Measurements from ENCODE around the gene CCDC89. TPM values are rescaled to one million over a fixed set of nuclear protein-coding genes. Genes with fewer than 3 reads are reported as not detected.

CCDC89 gene
- total RNA-seq, 3 donors from 2014 or later = 1.6 to 2.6 (median 2.6) TPM

GRCh38 chr11:85723088-85723487 is 37.1 kb upstream of the CCDC89 start:
- peak in 1 of 3 donors; percentile 21 for TF ChIP-seq POLR2AphosphoS5 (IDR thresholded peaks at IDR 0.05)
- TF ChIP-seq, protein P1, sequence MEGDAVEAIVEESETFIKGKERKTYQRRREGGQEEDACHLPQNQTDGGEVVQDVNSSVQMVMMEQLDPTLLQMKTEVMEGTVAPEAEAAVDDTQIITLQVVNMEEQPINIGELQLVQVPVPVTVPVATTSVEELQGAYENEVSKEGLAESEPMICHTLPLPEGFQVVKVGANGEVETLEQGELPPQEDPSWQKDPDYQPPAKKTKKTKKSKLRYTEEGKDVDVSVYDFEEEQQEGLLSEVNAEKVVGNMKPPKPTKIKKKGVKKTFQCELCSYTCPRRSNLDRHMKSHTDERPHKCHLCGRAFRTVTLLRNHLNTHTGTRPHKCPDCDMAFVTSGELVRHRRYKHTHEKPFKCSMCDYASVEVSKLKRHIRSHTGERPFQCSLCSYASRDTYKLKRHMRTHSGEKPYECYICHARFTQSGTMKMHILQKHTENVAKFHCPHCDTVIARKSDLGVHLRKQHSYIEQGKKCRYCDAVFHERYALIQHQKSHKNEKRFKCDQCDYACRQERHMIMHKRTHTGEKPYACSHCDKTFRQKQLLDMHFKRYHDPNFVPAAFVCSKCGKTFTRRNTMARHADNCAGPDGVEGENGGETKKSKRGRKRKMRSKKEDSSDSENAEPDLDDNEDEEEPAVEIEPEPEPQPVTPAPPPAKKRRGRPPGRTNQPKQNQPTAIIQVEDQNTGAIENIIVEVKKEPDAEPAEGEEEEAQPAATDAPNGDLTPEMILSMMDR (IDR thresholded peaks at IDR 0.05) = no peak
- no peak for TF ChIP-seq POLR2A (IDR thresholded peaks at IDR 0.05)
- no peaks in the 10 kb centered on the region for H3K4me1 ChIP-seq
- peak overlapping the region; percentile 50 to 55 for H3K27ac ChIP-seq
- H3K27me3 ChIP-seq = no peaks in the 10 kb centered on the region
- intact Hi-C loops (cut with DNase I; ENCODE audit: low total_unique reads) = no loop called here
- DNase-seq (ENCODE audit: low spot score in 2 of 2) = peak; percentile 51 to 72
- H3K4me3 ChIP-seq = peak overlapping the region in 1 of 3 donors; percentile 5
- no peaks in the 10 kb centered on the region for H3K36me3 ChIP-seq
- H3K9me3 ChIP-seq = no peaks in the 10 kb centered on the region

DNA sequence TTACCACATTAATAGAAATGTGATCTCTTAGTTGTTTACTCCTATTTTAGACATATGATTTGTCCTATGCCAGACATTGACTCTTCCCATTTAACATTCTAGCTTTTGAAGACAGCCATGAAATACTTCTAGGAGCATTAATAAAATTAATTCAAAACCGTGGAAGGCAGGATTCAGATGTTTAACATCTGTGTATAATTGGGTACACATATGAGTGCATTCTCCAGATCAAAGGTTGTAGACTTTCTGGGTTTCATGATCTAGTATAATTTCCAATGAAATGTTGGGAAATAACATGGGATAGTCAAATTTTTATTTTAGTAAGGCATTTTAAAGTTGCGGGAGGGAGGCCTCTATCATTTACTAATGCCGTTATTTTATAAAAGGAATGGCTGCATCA is 35.2 kb upstream of the CCDC89 start:
- DNase-seq (ENCODE audit: low spot score in 2 of 2) = no peak
- no peak overlapping the region for H3K27ac ChIP-seq
- no peaks in the 10 kb centered on the region for H3K4me1 ChIP-seq
- TF ChIP-seq POLR2A (IDR thresholded peaks at IDR 0.05) (no peak), POLR2AphosphoS5 (IDR thresholded peaks at IDR 0.05) (no peak)
- TF ChIP-seq, protein P1 (IDR thresholded peaks at IDR 0.05) = no peak
- H3K36me3 ChIP-seq = no peaks in the 10 kb centered on the region
- H3K27me3 ChIP-seq = no peaks in the 10 kb centered on the region
- H3K9me3 ChIP-seq = no peaks in the 10 kb centered on the region
- intact Hi-C loops (cut with DNase I; ENCODE audit: low total_unique reads) = no loop called here
- no peak overlapping the region for H3K4me3 ChIP-seq

DNA sequence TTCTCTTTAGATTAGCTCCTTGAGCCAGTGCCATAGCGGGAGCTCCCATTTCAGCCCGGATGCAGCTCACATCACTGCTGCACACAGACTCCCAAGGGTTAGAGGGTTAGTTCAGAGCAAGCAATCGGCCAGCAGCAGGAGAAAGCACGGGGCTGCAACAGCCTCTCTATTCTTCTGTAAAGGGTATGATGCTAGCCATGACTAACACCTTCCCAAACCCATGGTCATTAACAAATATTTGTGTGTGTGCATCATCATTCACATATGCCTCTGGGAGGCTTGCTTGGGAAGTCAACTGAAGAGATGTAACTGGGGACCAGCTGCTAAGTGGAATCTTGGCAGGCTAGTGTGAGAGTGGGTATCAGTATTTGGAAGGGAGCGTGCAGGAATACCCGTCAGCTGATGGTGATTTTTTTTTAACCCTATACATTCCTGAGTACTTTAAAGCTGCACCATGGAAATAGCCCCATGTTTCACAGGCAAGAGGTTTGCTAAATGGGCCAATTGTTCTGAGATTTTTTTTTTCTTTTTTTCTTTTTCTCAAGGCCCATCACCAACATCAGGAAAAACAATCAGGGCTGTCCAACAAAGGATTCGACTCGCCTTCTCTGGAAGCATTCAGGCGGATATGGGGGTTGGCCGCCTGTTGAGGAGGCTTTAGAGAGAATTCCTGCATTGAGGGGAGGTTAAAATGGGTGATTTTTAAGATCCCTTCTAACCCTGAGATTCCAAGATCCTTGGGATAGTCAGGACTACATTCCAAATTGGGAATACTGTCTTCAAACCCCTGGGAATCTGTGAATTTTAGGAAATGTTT is 33.2 kb upstream of the CCDC89 start:
- Histone ChIP-seq H3K4me1 (no peaks in the 10 kb centered on the region), H3K9me3 (no peaks in the 10 kb centered on the region), H3K4me3 (peak overlapping the region; percentile 9 to 46 (median 12)), H3K27me3 (no peaks in the 10 kb centered on the region), H3K27ac (peak overlapping the region in 1 of 2 donors; percentile 70), H3K36me3 (no peaks in the 10 kb centered on the region)
- TF ChIP-seq POLR2AphosphoS5 (IDR thresholded peaks at IDR 0.05) = peak in 1 of 3 donors; percentile 42
- TF ChIP-seq, protein P1 (IDR thresholded peaks at IDR 0.05) = no peak
- no peak for DNase-seq (ENCODE audit: low spot score in 2 of 2)
- intact Hi-C loops (cut with DNase I; ENCODE audit: low total_unique reads) = no loop called here

- Histone ChIP-seq H3K4me1 (no peaks in the 10 kb centered on the region), H3K27me3 (no peaks in the 10 kb centered on the region), H3K36me3 (no peaks in the 10 kb centered on the region), H3K27ac (peak overlapping the region in 1 of 2 donors; percentile 70), H3K4me3 (peak overlapping the region; percentile 9 to 46 (median 12)), H3K9me3 (no peaks in the 10 kb centered on the region)
- TF ChIP-seq, protein P1 (IDR thresholded peaks at IDR 0.05) = no peak
- TF ChIP-seq POLR2AphosphoS5 (IDR thresholded peaks at IDR 0.05) = no peak
- no peak for TF ChIP-seq POLR2A (IDR thresholded peaks at IDR 0.05)
- DNase-seq (ENCODE audit: low spot score in 2 of 2) = no peak
- intact Hi-C loops (cut with DNase I; ENCODE audit: low total_unique reads) = no loop called here
These were observed 32.3 kb upstream of the CCDC89 start for GRCh38 chr11:85718126-85718943.

DNA sequence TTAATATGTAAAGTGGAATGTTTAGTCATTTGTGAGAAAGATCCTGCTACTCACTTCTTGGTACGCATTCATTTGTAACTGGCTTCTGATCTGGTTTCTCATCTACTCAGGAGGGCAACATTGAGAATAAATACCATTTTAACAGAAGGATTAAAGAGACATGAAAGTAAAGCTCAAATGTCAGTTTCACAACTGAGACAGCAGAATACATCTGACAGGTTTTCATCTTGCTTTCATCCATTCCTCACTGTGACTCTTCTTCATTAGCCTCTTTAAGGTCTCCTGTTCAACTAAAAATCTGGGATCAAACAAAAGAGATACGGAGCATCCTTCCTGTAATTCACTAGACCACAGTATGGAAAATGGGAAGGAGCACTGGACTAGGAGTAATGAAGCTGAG is 31.4 kb upstream of the CCDC89 start:
- H3K27ac ChIP-seq = no peak overlapping the region
- intact Hi-C loops (cut with DNase I; ENCODE audit: low total_unique reads) = no loop called here
- no peaks in the 10 kb centered on the region for H3K36me3 ChIP-seq
- H3K4me3 ChIP-seq = no peak overlapping the region
- no peaks in the 10 kb centered on the region for H3K4me1 ChIP-seq
- DNase-seq (ENCODE audit: low spot score in 2 of 2) = no peak
- no peaks in the 10 kb centered on the region for H3K9me3 ChIP-seq
- TF ChIP-seq POLR2A (IDR thresholded peaks at IDR 0.05) = no peak
- TF ChIP-seq, protein P1 (IDR thresholded peaks at IDR 0.05) = no peak
- no peak for TF ChIP-seq POLR2AphosphoS5 (IDR thresholded peaks at IDR 0.05)
- H3K27me3 ChIP-seq = no peaks in the 10 kb centered on the region
